COLO668 (cell line): Measurements from ENCODE around the gene FKBP1A.
"Not testable (repeated sequence)": the region's sequence is repeated elsewhere in the genome, so short reads cannot be mapped to it uniquely, and the experiment has no call there.

ENCODE experiments used
- DNase-seq: peaks from one replicate; lab custom pipeline; 2025; ENCODE audit not compliant: unreplicated experiment; lab: John Stamatoyannopoulos, UW

FKBP1A gene

DNA sequence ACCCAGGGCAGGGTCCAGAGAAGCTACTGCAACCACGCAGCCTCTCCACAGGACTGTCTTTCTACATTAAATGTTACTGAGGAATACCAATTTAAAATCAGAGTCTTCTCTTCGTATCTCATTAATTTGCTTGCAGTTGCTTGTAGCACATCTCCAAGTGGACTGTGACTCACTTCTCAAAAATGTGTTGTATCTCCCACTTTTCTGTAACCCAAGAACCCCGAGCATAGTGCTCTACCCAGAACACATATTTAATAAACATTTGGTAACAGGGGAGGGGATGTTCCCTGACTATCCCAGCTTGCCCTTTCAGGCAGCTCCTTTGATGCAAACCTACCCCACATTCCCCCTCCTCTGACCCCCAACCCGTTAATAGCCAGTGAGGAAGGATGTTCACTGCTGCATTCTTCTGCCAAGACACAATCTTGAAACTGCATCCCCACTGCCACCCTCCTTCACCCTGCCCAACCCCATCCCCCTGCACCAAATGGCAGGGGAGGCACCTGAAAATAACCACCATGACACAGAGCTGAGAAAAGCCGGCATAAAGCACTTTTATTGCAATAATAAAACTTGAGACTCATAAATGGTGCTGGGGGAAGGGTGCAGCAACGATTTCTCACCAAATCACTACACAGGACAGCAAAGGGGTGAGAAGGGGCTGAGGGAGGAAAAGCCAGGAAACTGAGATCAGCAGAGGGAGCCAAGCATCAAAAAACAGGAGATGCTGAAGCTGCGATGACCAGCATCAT is 24.2 kb downstream of the FKBP1A start:
- no peak for DNase-seq

DNA sequence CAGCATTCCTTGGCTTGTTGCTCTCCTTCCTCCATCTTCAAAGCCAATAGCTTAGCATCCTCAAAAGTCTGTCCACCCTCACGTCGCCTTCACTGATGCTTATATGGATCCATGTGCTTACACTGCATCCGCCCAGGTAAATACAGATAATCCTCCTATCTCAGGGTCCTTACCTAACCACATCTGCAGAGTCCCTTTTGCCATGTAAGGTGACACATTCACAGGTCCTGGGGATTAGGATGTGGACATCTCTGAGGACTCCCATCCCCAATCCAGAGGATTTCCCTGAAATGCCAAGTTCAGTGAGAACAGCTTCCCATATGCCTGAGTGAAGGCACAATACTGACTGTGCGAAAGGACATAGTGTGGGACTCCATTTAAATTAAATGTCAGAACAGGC is 25.4 kb downstream of the FKBP1A start:
- no peak for DNase-seq

DNA sequence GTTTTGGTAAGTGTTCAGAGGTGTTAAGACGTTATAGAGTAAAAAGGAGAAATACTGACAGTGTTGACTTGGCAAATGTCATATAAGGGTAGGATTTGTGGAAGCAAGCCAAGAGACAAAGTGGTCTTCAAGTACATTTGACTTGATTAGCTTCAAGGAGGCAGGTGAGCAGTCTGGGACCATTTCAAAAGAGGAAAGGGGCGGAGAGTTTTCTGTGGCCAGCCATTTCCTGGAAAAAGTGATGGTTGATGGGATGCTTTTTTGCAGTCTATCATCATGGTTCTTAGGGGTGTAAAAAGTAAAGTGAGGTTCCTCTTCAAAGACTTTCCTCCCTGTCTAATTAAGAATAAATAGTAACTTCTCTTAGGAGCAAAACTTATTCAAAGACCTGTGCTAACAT is 28.7 kb downstream of the FKBP1A start:
- DNase-seq: no peak

GRCh38 chr20:1363522-1363921 is 29.3 kb downstream of the FKBP1A start:
- DNase-seq: no peak

- DNase-seq: no peak
These were observed 30.4 kb downstream of the FKBP1A start for GRCh38 chr20:1362484-1362883.

- DNase-seq: no peak
These were observed 32.6 kb downstream of the FKBP1A start for GRCh38 chr20:1360094-1360846.

DNA sequence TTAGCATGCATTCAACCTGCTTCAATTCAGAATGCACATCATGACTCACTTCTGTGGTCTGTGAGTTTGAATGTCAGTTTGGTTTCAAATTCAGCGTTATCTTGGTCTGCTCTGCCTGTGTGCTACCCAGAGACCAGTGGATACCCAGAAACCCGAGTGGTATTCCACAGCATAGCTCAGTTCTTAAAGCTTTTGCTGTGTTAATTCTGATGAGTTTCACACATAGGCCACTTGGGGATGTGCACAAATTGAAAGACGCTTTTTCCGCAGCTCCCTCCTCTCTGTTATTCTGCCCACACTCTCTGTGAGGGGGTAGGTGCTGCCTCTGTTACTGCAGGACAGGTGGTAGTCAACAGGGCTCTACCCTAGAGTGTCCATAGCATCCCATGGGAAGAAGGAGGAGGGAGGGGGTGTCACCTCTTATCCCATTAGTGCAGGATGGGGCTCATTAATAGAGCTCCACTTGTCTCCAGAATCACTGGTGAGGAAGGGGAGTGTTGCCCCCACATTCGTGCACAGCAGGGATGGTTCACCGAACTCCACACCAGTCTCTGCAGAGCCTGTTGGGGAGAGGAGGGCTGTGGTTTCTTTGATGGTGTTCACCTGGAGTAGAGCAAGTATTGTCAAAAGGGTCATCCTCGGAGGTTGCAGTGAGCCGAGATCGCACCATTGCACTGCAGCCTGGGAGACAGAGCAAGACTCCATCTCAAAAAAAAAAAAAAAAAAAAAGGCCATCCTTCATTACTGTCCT is 34.8 kb downstream of the FKBP1A start:
- no peak for DNase-seq

- DNase-seq: no peak
These were observed 38.9 kb downstream of the FKBP1A start for GRCh38 chr20:1353956-1354355.

DNA sequence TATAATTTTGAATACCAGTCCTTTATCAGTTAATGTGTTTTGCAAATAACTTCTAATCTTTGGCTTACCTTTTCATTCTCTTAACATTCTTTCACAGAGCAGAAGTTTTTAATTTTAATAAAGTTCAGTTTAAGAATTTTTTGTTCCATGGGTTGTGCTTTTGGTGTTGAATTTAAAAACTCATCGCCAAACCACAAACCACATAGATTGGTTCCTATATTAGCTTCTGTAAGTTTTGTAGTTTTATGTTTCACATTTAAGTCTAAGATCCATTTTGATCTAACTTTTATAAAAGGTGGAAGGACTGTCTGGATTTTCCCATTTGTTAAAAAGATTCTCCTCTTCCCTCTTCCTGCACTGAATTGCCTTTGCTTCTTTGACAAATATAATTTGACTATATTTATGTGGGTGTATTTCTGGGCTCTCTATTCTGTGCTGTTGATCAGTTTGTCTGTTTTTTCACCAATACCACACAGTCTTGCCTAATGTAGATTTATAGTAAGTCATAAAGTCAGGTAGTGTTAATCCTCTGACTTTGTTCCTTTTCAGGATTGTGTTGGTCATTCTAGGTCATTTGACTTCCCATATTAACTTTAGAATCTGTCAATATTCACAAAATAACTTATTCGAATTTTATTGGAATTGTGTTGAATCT is 46.4 kb downstream of the FKBP1A start:
- no peak for DNase-seq

GRCh38 chr20:1345756-1346093 is 47.1 kb downstream of the FKBP1A start:
- no peak for DNase-seq

DNA sequence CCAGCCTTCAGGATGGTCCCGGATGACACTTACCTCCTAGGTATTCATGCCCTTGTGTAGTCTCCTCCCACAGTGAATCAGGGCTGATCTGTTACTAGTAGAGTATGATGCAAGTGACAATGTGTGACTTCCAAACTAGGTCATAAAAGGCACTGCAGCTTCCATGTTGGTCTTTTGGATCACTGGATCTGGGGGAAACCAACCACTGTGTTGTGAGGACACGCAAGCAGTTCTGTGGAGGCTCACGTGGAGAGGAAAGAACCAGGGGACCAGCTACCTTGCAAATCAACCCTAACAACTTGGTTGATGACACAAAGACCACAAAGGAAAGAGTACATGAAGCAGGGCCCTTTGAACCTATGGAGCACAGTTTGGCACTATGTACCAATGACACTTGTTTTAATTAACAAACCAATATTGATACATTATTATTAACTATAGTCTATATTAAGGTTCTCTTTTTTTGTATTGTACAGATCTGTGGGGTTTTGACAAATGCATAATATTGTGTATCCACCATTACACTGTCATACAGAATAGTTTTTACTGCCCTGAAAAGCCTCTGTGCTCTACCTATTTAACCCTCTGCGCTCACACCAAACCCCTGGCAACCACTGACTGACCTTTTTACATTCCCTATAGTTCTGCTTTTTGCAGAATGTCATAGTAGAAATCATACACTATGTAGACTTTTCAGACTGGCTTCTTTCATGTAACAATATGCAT is 47.7 kb downstream of the FKBP1A start:
- DNase-seq: no peak

- not testable (repeated sequence) for DNase-seq
These were observed 49.3 kb downstream of the FKBP1A start for GRCh38 chr20:1343446-1344124.

- DNase-seq: no peak
These were observed 51.1 kb downstream of the FKBP1A start for GRCh38 chr20:1341561-1342265.

DNA sequence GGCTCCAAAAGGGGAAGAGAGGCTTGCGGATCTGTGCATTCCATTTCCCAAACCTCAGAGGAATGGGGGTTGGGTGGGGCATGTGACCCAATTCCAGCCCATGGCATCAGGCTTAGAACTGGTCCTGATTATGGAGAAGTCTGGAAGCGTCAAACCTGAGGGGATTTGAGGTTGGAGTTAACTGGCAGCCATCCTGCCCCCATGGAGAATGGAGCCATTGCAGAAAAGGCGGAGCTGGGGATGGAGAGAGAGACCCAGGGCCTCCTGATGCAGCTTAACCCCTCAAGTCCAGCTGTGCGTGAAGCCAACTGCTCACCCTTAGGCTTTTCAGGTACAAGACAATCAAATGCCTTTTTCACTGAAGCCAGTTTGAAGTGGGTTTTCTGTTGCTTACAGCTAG is 54.1 kb downstream of the FKBP1A start:
- DNase-seq: no peak

DNA sequence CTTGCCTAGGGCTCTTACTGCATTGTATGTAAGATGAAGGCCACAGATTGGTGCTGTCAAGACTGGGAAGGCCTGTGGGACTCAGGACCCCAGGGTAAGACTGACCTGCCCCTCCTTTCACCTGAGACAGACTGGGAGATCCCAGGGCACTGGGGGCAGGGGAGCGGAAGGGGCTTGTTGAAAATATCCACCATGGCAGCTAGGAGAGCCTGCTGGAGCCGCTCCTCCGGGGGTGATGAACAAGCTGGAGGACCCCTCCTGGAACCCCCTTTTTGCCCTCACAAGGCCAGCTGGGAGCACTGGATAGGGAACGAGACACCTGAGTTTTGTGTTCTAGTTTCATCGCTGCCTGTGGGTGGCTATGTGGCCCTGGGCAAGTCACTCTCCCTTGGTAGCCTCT is 54.8 kb downstream of the FKBP1A start:
- DNase-seq: no peak

GRCh38 chr20:1337441-1337840 is 55.4 kb downstream of the FKBP1A start:
- DNase-seq: no peak

DNA sequence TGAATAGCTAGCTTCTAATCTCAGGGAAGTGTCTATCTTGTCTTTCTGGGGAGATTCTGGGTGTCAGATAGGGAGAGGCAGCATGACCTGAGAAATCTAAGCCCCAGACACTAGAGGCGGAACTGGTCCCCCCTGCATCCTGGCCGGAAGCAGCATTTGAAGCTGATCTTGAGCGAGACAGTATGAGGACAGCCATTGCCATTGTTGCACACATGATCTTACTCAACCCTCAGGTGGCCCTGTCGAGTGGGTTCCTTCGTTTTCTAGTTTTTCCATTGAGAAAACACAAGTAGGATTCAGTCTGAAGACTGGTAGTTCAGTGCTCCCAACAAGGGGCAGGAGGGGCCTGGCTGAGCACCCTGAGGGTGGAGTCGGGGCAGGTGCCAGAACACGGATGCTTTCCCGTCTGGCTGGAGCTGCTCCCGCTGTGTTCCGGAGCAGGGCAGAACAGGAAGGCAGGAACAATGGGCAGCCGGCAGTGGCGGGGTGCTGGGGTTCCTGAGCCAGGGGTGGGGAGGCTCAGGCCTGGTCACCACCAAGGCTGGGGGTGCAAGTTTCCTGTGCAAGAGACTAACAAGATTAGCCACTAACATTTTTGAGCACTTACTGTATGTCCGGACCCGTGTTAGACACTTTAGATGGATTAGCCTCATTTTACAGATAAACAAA is 56.0 kb downstream of the FKBP1A start:
- DNase-seq: peak; percentile 44

- no peak for DNase-seq
These were observed 56.7 kb downstream of the FKBP1A start for GRCh38 chr20:1335961-1336698.
